HG02588 (cell line): ENCODE data around the gene SLC22A4.
A peak's percentile ranks its signal among the peaks of the same experiment; 100 is the strongest.

Experiments
- ATAC-seq: cut with Tn5 transposase; IDR thresholded peaks from one replicate; pipeline ENCODE4 v1.9.1; 2021; ENCODE audit warnings: mild to moderate bottlenecking, moderate library complexity; ENCODE audit not compliant: unreplicated experiment

Gene SLC22A4

DNA sequence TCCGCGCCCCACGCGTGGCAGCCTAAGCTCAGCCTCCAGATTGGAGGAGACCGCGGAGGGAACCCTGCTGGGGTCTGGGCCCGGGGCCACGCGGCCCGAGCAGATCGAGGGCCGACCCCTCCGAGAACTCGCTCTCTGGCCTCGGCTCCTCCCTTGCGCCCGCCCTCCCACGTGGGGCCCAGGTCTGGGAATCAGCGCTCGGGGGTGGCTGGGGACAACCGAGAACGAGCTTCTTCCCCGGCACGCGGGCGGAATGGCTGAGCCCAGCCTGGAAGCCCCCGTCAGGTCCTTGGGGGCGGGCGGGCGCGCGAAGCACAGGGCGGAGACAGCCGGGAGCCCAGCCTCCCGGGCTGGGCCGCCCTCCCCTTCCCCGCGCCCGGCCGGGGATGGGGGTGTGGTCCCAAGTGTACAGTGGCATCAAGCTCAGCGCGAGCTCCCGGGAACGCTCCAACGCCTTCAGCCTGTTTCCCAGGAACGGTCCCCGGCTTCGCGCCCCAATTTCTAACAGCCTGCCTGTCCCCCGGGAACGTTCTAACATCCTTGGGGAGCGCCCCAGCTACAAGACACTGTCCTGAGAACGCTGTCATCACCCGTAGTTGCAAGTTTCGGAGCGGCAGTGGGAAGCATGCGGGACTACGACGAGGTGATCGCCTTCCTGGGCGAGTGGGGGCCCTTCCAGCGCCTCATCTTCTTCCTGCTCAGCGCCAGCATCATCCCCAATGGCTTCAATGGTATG is at the start of gene SLC22A4:
SLC22A4 (plus strand) TSS at position 403 of the 736 bp plus-strand sequence; CDS start at position 626, 223 bp downstream.
- ATAC-seq: peak; percentile 69

DNA sequence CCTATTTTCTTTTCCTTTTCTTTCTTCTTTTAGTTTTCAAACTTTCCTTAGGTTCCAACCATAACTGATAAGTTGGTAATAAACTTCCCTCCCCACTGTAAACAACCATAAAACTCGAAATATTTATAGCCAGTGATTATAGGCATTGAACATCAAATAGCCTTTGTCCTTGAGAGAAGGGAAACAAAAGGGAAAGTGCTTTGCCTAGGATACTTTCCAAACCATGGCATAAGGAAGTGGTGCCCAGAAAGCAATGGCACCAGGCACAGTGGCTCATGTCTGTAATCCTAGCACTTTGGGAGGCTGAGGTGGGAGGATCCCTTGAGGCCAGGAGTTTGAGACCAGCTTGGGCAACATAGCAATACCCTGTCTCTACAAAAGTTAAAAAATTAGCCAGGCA is 48.6 kb upstream of the SLC22A4 start:
- ATAC-seq: no peak

DNA sequence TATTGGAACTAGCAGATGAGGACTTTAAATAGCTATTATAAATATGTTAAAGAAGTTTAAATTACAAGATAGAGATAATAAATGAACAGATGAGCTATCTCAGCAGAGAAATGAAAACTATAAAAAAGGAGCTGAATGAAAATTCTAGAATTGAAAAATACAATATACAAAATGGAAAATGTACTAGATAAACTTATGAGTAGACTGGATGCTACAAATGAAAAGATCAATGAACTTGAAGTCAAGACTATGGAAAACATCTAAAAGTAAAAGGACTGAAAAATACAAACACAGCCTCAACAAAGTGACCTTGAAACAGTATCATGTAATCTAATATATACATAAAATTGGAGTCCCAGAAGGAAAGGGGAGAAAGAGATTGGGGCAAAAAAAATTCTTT is 47.4 kb upstream of the SLC22A4 start:
- ATAC-seq: no peak

DNA sequence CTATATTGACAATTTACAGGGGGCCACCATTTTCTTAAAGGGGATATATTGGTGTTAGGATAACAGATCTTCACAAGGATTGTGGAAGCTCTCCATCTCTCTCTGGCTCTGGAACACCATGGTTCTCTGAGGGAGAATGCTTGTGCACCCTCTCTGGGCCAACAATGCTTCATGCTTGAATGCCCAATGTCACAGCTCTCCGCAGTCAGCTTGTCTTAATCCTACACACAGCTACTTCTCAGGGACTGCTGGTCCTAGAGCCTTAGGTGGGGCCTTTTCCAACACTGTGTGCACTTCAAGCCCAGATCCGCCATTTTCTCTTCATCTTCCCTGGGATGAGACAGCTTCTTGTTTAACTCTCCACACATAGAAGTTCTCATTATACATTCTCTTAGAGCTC is 43.6 kb upstream of the SLC22A4 start:
- no peak for ATAC-seq

DNA sequence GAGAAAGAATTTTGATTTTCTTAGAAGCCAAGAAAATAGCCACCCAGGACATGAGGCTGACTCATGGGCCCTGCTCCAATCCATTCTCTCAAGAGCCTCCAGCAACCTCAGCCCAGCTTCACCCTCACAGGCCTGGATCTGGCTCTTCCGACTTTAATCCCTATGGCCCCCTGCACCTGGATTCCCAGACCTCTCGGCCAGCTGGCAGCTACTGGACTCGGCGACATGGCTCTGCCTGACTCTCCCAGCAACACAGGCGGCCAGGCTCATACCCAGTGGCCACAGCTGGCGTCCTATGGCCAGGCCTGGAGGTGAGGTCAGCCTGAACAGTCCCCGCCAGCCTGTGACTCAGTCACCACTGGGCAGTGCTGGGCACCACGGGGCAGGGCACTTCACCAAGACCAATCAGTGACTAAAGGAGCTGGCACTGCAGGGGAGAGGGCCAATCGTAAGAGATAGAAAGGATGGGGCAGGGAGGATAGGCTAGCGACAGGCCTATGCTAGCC is 42.9 kb upstream of the SLC22A4 start:
- no peak for ATAC-seq

DNA sequence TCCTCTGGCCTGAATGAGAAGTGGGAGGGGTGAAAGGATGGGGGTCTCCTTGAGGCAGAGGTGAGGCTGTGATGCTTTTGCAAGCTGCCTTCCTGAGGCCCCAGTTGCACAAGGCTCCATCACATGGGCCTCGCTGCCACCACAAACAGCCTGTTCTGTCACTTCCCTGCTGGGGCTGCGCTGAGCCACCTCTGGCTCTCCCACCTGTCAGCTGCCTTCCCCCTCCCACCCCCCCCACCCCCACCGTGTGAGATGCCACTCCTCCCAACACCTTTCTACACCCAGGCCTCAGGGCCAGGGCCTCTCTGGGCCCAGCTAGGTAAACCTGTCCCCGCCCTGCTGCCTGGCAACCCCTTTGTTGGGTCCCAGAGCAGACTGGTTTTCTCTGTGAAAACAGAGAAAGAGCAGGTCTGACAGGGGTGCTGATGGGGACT is 41.2 kb upstream of the SLC22A4 start:
- no peak for ATAC-seq

DNA sequence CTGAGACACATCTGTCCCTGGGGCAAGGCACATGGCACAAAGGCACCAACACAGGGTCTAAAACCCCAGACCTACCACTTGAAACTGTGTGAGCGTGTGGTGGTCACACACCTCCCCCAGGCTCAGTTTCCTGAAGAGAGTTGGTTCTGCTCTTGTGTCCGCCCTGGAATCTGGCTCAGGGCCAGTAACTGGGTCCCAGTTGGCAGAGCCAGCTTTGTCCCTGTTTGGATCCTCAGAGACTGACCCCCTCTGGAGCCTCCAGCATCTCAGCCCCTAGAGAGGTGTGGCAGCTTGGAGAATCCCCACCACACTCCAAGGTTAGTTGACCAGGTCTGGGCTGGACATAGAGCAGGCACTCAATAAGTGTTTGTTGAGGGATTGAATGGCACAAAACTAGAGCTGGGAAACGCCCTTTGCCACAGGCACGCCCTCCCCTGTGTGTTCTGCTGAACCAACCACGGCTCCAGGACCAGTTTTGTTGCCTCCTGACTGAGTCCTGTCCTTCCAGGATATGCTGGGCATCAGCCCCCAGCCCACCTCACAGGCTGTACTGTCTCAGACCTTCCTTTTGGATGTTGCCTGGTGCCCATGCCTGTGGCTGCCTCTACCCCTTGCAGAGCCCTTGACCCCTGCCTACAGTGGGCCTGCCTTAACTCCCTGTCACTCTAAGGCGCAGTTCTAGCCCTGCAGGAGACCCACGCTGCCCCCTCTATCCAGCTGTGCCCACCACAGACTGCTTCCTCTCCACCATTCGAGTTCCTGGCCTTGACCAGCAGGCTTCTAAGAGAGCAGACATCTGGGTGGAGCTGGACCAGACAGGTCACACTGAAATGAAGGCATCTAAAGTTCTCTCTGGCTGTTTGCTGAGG is 40.5 kb upstream of the SLC22A4 start:
- no peak for ATAC-seq

DNA sequence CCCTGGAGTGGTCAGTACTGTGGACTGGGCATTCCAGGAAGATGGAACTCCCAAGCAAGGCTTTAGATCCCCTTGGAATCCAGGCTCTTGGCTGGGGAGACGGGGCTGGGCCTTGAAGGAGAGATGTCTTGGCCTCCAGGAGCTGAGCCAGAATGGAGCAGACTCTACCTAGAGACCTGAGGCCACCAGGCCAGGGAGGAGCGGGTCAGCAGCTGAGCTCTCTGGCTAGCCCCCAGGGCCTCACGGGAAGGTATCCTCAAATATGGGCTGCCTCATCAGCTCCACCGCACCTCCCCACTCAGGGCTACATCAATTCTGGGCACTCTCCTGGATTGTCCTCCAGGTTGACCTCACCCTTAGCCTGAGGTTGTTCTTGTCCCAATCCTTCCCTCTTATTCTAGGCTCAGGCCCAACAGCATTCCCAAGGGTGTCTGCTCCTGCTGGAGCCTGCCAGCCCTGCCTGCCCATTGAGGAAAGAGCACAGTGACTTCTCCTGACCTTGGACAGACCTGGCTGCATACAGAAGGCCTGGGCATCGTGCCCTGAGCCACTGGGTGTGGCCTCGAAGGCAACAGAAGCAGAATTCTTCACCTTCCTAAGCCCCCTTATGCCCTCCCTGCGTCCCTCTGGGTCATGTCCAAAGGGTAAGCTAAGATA is 39.7 kb upstream of the SLC22A4 start:
- no peak for ATAC-seq

DNA sequence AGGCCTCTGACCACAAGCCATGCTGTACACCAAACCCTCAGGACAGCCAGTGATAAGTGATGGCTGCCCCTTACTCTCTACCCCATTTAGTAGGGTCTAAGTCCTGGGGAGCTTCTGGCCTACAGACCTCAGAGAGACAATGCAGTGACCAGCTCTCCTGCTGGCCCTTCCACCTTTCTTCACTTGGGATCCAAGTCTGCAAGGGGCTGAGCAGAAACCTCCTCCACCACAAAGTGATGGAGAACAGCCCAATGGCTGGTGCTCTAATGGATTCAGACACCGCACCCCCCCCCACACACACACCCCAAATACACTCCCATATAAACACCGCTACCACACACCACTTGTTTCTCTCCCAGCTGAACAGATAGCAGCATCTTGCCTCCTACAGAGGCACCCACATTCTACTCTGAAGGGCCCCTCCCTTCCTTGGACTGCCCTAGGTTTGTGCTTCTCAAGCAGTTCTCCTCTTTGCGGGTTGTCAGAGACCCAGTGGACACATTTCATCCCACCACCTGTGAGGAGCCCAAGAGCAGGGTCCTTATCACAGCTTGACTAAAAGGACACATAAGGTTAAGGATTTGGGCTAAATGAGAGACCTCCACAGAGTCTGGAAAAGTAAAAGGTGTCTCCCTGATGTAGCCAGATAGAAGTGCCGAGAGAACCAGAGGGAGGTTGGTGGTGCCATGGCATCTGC is 38.0 kb upstream of the SLC22A4 start:
- ATAC-seq: no peak

DNA sequence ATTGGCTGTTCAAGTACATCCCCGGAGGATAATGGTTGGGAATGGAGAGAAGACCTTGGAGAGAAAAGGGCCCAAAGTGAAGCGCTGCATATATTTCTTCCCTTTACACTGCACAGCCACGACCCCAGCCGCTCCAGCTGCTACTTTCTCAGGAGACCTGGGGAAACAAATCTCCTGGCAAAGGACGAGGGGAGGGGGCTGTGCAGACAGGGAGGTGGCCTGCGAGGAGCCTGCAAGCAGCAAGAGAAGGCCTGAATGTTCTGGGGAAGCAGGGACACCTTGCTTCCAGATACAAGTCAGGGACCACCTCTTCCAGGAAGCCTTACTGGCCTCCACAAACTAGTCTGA is 37.4 kb upstream of the SLC22A4 start:
- no peak for ATAC-seq

DNA sequence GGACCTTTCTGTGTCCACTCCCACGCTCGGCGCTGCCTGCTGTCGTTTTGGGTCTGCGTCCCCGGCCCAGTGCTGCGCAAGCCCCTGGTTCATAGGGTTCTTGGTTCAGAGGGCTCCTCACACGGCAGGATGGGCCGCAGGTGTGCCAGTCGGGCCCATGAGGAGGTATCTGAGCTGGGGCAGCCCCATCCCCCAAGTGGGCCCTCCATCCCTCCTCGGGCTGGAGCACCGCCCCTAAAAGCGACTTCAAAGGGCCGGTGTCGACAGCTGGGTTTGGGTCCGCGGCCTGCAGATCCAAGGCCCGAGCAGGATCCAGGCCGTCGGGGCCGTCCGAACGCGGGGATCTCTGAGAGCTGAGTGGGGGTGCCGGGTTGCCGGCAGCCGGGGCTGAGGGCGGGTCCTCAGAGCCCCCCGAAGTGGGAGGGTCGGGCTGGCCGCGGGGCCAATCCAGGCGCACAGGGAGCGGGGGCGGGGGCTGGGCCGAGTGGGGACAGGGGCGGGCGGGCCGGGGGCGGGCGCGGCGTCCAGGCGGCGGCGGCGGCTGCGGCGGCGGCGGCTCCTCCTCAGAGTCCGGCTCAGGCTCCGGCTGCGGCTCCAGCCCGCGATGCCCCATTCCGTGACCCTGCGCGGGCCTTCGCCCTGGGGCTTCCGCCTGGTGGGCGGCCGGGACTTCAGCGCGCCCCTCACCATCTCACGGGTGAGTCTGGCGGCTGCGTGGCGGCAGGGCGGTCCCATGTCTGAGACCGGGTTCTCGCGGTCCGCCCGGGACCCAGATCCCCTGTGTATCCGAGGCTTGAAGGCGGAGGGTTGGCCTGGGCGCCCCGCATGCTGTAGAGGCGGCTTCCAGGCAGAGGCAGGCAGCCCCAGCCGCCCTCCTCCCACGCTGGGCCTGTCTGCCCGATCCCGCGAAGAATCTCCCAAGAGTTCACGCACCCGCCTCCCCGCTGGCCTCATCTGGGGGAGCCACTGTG is 36.8 kb upstream of the SLC22A4 start, which contains the start of gene PDLIM4:
PDLIM4 (plus strand) TSS at position 566 of the 971 bp plus-strand sequence; CDS start at position 605, 39 bp downstream.
- ATAC-seq: no peak

DNA sequence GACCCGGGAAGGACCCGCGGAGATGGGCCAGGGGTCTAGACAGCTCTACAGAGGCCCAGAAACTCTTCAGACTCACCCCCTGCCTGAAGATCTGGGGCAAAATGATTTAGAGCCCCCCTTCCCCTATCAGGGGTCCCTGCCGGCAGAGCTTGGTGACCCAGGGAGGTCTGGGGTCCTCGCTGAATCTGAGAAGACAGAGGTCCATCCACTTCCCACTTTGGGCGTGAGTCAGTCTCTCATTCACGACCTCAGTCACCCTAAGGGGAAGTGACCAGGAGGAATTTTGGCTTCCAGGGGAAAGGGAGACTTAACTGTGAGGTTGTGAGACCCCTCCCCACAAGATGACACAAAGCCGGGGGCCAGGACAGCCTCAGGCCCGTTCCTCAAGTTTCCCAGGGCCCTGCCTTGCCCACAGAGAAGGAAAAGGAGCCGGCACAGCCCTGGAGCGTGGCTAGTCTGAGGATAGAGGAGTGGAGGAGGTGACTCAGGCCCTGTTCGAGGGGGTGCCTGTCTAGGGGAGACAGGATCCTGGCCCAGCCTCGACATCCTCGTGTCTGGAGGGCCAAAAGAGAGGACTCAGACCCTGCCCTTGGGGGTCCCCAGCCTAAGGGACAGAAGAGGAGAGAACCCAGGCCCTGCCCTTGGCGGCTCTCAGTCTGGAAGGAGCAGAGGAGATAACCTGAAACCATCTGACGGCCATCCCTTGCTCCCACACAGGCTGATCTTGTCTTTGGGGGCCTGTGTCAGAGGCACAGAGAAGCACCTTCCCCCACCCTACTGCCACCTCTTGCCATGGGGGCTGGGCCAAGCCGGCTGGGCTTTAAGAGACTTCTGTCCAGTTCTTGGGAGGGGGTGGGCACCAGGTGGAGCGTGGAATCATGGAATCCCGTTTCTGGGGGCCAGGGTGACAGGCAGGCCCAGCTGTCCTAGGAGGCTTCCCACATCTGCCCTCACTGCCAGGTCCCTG is 35.8 kb upstream of the SLC22A4 start:
- ATAC-seq: no peak

DNA sequence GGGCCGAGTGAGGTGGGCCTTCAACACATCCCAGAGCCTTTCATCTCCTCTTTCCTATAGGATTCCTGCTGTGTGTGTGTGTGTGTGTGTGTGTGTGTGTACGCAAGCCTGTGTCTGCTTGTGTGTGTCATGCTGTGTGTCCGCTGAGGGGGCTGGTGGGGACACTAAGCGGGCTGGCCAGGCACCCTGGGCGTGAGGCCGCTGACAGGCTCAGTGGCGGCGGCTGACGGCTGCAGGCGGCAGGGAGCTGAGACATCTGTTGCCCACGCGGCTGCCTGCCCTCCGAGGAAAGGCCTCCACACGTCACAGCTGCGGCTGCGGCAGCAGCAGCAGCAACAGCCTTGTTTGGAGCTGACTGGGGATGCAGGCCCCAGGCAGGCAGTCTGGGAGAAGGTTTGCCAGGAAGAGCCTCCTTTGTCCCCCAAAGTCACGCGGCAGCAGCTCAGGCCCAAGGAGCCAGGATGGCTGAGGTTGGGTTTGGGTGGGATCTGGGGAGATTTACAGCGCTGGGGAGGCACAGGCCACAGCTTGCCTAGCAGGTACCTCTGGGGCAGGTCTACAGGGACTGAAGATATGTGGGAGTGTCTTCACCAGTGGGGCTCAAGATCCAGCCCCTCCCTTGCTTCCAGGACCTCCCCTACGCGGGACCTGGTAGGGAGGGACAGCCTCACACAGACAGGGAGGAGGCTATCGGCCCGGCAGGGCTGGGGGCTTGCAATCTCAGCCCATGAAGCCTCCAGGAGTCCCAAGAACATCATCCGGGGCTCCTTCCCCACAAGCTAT is 34.9 kb upstream of the SLC22A4 start:
- no peak for ATAC-seq

DNA sequence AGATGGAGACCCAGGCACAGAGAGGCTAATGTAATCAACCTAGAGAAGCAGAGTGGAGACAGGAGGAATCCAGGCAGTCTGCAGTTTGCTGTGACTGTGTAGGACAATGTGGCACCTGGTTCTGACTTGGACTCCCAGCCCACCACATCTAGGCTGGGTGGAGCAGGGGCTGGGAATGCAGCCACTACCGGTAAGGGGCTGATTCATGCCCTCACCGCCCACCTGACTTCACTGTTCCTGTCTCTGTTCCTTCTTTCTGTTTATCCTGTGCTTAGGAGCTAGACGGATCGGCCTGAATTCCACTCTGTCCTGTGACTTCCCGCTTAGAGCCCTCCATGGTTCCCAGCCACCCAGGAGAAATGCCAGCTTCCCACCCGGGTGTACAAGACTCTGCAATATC is 34.1 kb upstream of the SLC22A4 start:
- no peak for ATAC-seq

DNA sequence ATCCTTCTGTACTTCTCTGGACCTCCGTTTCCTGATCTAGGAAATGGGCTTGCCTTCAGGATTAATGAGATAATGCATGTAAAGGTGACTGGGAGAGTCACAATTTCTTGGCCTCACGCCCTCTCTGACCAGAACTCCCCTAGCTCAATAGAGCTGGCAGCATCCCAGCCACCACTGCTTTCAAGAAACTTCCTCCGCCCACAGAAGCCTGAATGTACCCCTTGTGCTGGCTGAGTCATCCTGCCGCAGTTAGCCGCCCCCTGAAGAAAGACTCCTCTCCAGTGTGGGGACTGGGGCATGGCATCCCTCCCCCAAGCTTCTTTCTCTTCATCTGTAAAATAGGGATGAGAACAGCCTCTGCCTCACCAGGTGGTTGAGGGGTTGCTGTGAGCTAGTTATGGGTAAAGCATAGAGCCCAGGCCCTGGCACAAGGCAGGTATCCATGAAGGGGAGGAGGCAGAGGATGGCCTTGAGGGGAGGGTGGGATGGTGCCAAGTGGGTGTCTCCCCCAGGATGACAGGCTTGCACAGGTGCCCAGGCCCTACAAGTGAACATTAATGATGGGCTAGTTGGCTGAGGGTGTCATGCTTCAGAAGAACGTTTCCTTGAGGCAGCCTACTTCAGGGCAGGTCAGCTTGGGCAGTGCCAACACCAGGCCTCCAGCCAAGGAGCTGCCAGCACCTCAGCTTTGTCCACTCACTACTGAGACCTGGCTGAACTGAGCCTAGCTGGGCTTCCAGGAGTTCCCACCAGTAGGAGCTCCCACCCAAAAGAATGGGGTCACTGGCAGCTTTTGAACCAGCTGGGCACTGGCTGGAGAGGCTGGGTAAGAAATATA is 33.3 kb upstream of the SLC22A4 start:
- peak; percentile 48 for ATAC-seq

DNA sequence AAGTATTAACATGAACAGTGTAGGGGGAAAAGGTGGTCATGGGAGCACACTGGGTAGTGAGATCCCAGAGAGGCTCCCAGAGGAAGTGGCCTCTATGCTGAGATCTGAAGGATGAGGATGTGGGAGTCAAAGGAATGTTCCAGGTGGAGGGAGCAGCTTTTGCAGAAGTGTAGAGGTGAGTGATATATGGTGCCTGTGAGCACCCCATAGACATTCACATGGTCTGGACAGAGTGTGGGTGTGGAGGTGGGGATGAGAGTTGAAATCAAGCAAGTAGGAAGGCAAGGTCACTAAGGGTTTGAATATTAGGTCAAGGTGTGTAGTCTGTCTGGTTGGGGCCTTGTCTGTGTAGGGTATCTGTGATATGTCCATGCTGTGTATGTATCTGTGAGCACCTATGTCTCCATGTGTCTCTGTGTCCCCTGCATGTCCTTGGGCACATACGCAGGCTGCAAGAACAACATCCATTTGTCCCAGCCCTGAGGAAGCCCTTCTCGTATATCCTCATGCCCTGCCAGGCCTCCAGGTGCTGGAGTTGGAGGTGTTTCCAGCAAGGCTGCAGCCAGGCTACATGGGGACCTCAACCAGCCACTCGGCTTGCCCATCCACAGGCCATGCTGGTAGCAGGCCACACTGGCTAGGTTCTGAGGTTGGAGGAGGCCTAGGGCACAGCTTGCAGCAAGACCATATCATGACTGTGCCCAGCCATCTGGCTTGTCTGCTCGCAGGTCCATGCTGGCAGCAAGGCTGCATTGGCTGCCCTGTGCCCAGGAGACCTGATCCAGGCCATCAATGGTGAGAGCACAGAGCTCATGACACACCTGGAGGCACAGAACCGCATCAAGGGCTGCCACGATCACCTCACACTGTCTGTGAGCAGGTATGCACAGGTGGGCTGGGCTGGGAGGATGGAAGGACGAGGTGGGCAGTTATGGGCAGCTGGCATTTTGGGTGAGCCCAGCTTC is 32.0 kb upstream of the SLC22A4 start:
- ATAC-seq: no peak
